Measurements from ENCODE around the gene VEPH1.

GRCh38 chr3:157363393-157363792 is 139.8 kb downstream of the VEPH1 start:
- TF ChIP-seq CTCF (IDR thresholded peaks at IDR 0.05; ENCODE audit: low read depth, low read length, poor library complexity, severe bottlenecking): no peak
- TF ChIP-seq EZH2phosphoT487 (IDR thresholded peaks at IDR 0.05; ENCODE audit: borderline replicate concordance, low read length): no peak

Measured in DOHH2 (cell line).